ENCODE data around the gene POMC. TPM values are rescaled to one million over a fixed set of nuclear protein-coding genes. Genes with fewer than 3 reads are reported as not detected.

POMC gene
- total and polyA plus RNA-seq, 2 of the 13 experiments (the other 11 are each of a cell fraction or from before 2014, with no cell fraction given), result not detected

GRCh38 chr2:25165992-25166875 is 2.1 kb downstream of the POMC start (continued):
- TF ChIP-seq HBP1 (CRISPR knock-in tag; IDR thresholded peaks at IDR 0.05; ENCODE audit: low read depth) (no peak), HNRNPH1 (optimal IDR thresholded peaks at IDR 0.05; ENCODE audit: low read depth, low read length) (no peak), ZFX (CRISPR knock-in tag; IDR thresholded peaks at IDR 0.05; ENCODE audit: low read depth) (peak; percentile 28; the same call in 1 of the 2 replicates), ATAD3A (CRISPR knock-in tag; IDR thresholded peaks at IDR 0.05) (no peak), RBAK (CRISPR knock-in tag; IDR thresholded peaks at IDR 0.05) (no peak), ZKSCAN8 (CRISPR knock-in tag; IDR thresholded peaks at IDR 0.05; ENCODE audit: borderline replicate concordance) (no peak), RORA (CRISPR knock-in tag; IDR thresholded peaks at IDR 0.05) (no peak), ZMYM4 (CRISPR knock-in tag; IDR thresholded peaks at IDR 0.05) (no peak), MZF1 (CRISPR knock-in tag; IDR thresholded peaks at IDR 0.05; ENCODE audit: borderline replicate concordance) (no peak), ZBTB44 (CRISPR knock-in tag; IDR thresholded peaks at IDR 0.05) (no peak), ZNF7 (CRISPR knock-in tag; IDR thresholded peaks at IDR 0.05) (no peak), ZNF496 (CRISPR knock-in tag; IDR thresholded peaks at IDR 0.05; ENCODE audit: insufficient replicate concordance) (no peak), RNF2 (conservative IDR thresholded peaks at IDR 0.05; ENCODE audit: low read depth) (no peak), DPF2 (CRISPR knock-in tag; IDR thresholded peaks at IDR 0.05; ENCODE audit: borderline replicate concordance, low read depth) (no peak), ZBTB2 (CRISPR knock-in tag; IDR thresholded peaks at IDR 0.05; ENCODE audit: low read depth) (no peak), ESRRA (CRISPR knock-in tag; IDR thresholded peaks at IDR 0.05; ENCODE audit: low read depth) (no peak), ZNF569 (CRISPR knock-in tag; IDR thresholded peaks at IDR 0.05; ENCODE audit: borderline replicate concordance) (no peak), MAFF (IDR thresholded peaks at IDR 0.05; ENCODE audit: low read depth, low read length) (no peak), CTCF (CRISPR knock-in tag; IDR thresholded peaks at IDR 0.05) (peak; percentile 87), CHD2 (IDR thresholded peaks at IDR 0.05; ENCODE audit: low read depth, low read length) (no peak), TERF1 (CRISPR knock-in tag; IDR thresholded peaks at IDR 0.05) (no peak), ZNF891 (CRISPR knock-in tag; IDR thresholded peaks at IDR 0.05) (no peak), ZNF629 (CRISPR knock-in tag; conservative IDR thresholded peaks at IDR 0.05) (no peak)

Measured in HepG2 (cell line).